HG03378 (cell line): ENCODE measurements around the gene NXPE3.
"Not testable (repeated sequence)": the region's sequence is repeated elsewhere in the genome, so short reads cannot be mapped to it uniquely, and the experiment has no call there.

Experiments used
- ATAC-seq: cut with Tn5 transposase; IDR thresholded peaks from one replicate; pipeline ENCODE4 v1.9.1; 2021; ENCODE audit warnings: mild to moderate bottlenecking, moderate library complexity; ENCODE audit not compliant: unreplicated experiment

Gene NXPE3

DNA sequence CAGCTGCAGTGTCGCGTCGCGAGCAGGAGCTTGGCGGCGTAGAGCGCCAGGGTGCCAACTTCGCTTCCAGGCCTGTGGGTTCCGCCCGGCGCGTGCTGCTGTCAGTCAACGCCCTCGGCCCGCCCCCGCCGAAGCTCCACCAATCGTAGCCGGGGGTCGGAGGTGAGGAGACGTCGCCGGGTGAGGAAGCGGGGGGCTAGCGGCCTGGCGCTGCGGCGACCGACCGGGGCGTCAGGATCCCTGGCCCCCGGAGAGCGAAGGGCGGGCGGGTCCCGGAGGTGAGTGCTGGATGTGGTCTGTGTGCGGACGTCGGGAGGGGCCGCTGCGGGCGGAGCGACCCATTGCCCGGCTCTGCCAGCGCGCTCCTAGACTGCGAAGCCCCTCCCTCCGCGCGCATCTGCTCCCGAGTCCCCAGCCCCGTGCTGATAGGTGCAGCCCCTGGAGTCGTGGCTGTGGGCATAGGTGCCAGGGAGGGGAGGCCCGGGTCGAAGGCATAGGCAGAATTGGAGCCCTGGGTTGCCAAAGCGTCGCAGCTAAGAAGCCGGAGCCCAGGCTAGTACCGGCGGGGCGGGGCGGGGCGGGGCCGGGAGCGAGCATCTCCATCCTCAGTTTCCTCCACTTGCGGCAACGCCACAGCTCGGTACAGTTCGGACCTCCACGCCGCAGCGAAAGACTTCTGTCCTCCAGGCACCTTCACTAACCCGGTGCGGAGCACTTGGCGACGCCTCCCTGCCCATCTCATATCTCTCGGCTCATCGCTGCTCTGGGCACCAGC lies at the start of gene NXPE3:
NXPE3 (plus strand) TSS at position 165 of the 775 bp plus-strand sequence. CDS start 6,386 bp downstream, outside the sequence.
- peak; percentile 92 for ATAC-seq

DNA sequence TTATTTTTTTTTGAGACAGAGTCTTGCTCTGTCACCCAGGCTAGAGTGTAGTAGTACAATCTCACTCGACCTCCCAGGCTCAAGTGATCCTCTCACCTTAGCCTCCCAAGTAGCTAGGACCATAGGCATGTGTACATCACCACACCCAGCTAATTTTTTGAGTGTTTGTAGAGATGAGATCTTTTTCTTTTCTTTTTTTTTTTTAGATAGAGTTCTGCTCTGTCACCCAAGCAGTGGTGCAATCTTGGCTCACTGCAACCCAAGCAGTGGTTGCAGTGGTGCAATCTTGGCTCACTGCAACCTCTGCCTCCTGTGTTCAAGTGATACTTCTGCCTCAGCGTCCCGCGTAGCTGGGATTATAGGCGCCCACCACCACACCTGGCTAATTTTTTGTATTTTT lies 49.4 kb upstream of the NXPE3 start:
- ATAC-seq, result no peak

DNA sequence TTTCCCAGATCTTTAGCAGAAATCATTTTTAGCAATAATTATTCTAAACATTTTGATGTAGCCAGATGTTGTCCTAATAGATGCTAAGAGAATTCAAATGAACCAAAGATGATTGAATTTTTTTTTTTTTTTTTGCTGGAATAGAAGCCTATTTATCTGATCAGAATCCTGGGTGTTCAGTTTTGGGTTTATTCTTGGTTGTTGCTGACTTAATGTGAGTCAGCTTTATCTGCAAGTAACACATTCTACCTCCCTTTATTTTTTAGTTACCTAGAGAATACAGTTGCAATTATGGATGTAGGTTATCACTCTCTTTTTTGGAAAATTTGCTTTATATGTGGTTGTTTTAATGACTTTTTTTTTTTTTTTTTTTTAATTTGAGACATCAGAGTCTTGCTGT lies 48.2 kb upstream of the NXPE3 start:
- no peak for ATAC-seq

DNA sequence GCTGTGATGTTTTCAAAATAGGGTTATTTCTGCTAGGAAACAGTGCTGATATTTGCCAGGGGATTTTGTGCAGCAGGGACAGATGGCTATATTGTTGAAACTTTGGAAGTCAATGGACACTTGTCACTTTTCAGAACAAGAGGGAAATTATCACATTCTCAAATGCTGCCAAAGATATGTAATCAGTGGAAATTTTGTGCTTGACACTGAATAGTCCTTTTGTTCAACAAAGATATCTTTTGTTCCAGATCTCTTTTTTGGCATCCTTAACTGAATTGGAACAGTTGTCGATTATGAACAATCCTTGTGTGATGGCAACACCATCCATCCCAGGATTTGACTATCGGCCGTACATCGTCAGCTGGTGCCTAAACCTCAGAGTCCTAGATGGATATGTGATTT lies 46.8 kb upstream of the NXPE3 start:
- no peak for ATAC-seq

DNA sequence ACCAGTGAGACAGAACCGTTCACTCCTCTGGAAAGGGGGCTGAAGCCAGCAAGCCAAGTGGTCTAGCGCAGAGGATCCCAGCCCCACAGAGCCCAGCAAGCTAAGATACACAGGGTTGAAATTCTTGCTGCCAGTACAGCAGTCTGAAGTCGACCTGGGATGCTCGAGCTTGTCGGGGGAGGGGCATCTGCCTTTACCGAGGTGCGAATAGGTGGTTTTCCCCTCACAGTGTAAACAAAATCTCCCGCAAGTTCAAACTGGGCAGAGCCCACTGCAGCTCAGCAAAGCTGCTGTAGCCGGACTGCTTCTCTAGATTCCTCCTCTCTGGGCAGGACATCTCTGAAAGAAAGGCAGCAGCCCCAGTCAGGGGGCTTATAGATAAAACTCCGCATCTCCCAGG lies 43.2 kb upstream of the NXPE3 start:
- ATAC-seq, result no peak

GRCh38 chr3:101741914-101742313 lies 37.1 kb upstream of the NXPE3 start:
- not testable (repeated sequence) for ATAC-seq

DNA sequence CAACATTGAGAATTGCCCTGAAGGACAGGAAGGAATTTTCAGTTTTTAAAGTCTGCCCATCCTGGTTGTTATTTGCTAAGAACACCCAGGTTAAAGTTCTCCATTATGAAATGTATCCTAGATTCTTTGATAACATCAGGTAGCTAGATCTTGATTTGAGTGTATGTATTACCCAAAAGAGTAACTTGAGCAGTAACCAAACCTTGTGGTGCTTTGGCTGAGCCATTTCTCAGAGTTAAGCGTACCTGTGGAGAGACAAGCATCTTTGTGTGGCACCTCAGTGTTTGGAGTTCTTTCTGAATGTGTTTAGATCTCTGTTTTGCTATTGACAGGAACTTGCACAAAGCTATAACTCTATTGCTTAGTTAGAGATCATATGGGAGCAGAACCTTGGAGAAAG lies 34.2 kb upstream of the NXPE3 start:
- ATAC-seq, result no peak

- not testable (repeated sequence) for ATAC-seq
Observed at GRCh38 chr3:101745934-101746333, 33.1 kb upstream of the NXPE3 start.

DNA sequence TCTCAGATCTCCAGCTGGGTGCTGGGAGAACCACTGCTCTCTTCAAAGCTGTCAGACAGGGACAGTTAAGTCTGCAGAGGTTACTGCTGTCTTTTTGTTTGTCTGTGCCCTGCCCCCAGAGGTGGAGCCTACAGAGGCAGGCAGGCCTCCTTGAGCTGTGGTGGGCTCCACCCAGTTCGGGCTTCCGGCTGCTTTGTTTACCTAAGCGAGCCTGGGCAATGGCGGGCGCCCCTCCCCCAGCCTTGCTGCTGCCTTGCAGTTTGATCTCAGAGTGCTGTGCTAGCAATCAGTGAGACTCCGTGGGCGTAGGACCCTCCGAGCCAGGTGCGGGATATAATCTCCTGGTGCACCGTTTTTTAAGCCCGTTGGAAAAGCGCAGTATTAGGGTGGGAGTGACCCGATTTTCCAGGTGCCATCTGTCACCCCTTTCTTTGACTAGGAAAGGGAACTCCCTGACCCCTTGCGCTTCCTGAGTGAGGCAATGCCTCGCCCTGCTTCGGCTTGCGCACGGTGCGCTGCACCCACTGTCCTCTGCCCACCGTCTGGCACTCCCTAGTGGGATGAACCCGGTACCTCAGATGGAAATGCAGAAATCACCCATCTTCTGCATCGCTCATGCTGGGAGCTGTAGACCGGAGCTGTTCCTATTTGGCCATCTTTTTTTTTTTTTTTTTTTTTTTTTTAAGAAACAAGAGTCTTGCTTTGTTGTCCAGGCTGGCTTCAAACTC lies 25.5 kb upstream of the NXPE3 start:
- not testable (repeated sequence) for ATAC-seq

- ATAC-seq, result no peak
Observed at GRCh38 chr3:101758224-101758623, 20.8 kb upstream of the NXPE3 start.

- ATAC-seq, result no peak
Observed at GRCh38 chr3:101762041-101762646, 16.9 kb upstream of the NXPE3 start.

DNA sequence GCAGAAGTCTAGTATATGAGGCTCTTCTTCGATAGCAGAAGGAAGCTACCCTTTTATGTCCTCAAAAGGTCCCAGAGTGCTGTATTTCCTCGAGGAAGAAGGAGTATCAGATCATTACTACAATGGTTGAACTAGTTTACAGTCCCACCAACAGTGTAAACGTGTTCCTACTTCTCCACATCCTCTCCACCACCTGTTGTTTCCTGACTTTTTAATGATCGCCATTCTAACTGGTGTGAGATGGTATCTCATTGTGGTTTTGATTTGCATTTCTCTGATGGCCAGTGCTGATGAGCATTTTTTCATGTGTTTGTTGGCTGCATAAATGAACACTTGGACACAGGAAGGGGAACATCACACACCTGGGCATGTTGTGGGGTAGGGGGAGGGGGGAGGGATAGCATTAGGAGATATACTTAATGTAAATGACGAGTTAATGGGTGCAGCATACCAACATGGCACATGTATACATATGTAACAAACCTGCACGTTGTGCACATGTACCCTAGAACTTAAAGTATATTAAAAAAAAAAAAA lies 1.2 kb upstream of the NXPE3 start:
- ATAC-seq, result not testable (repeated sequence)

DNA sequence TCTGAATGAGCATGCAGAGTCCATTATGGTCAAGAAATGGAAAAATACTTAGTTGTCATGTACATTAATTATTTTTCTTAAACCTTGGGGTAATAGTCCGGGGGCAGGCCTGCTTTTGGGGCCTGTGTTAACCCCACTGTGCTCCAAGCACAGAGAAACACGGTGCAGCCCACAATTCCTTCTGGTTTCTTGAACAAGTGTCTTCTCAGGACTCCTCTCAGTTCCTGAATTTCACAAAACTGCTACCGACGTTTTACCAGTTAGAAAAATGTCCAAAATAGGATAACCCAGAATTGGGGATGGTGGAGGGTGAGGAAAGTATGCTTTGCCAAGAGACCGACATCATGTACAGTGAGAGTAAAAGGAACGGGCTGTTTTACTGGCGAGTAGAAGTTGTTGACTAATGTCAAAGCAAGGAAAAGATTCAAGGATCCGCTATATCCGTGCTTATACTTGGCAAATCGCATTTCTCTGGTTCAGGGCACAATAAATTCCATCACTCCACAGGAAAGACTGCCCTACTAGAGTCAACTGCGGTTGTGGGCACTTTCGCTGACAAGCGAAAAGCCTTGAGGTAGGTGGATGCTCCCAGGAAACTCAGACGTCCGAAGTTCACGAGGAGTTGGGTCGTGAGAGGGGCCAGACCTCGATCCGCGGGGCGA lies 495 bp upstream of the NXPE3 start:
- peak; percentile 20 for ATAC-seq

DNA sequence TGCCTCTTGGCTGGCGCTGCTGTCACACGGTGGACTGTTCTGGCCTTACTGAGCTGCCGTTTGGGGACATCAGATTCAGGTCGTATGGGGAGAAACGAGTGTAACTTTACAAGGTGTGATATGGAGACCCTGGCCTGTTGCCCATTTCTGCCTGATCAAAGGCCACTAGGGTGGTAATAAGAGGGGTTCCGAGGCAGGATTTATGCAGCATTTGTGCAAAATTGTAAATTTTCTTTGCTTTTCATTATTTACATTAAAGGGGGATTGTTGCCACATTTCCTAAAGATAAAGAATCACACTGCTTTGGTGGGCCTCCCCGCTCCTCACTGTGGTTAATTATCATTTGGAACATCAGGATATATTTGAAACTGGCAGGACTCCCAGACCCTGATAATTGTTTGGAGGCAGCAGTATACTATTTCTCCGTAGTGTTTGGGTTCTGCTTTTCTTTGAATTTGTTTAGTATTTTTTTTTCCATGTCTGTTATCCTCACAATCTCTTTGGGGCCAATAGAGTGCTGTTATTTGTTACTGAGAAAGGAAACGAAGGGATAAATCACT lies 891 bp downstream of the NXPE3 start:
- ATAC-seq, result no peak

DNA sequence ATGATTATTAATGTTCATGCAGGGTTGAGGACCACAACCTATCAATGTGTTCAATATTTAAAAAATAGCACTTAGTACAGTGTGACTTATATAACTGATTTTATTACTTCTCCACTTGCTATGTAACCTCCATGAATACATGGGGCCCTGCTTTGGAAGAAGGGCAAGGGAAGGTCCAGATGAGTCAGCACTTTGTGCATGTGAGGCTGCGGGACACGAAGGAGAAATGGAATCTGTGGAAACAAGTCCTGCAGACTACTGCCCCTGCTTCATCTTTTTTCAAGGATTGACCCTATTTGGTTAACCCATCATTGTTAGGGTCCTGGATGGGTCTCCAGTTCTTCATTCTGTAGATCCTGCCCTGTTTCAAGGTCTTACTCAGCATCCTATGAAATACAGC lies 1.6 kb downstream of the NXPE3 start:
- no peak for ATAC-seq

DNA sequence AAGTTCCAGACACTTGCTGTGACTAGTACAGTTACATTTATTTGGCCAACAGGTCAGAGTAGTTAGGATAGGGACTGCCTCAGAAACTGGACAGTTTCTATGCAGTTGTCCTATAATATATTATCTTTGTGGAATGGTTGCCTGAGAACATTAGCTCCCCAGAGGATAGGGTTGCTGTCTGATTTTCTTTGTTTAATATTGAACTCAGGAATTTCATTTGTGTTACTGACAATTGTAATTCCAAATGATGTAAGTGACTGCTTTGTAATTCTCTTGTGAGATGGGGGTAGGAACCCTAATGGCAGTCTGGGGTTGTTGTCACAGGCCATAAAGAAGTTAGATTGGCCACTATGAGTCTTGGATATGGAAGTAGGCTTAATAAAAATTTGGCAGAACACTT lies 2.2 kb downstream of the NXPE3 start:
- no peak for ATAC-seq

GRCh38 chr3:101784855-101785613 lies 6.0 kb downstream of the NXPE3 start:
- no peak for ATAC-seq

DNA sequence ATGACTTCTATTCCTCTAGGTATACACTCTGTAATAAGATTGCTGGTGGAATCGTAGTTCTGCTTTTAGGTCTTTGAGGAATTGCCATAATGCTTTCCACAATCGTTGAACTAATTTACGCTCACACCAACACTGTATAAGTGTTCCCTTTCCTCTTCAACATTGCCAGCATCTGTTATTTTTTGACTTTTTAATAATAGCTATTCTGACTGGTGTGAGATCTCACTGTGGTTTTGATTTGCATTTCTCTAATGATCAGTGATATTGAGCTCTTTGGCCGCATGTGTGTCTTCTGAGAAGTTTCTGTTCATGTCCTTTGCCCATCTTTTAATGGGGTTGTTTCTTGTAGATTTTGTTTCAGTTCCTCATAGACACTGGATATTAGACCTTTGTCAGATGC lies 12.8 kb downstream of the NXPE3 start:
- ATAC-seq, result peak; percentile 98

DNA sequence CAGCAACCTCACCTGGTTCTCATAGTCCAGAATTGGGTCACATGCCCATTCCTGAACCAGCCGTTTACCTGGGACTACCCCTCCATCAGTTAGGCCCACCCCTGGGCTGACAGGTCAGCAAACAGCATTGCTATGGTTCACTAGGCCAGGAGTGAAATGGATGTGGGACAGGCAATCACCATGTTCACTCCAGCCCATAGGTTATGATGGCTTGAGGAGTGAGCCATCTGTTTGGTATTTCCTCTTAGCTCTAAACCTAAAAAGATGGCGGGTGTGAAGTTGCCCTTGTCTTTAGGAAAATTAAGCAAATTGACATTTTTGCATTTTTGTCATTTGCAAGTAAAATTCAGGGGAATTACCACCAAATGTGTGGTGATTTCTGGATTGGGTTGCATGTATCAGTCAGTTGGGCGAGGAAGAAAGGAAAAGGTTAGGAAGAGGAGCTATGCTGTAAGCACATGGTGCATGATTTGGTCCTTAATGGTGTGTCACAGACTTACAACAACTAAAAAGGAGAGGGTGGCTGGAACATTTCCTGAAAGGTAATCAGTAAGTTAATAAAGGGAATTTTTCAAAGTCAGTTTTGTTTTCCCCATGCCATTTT lies 17.2 kb downstream of the NXPE3 start:
- ATAC-seq, result no peak

GRCh38 chr3:101801174-101801573 lies 22.2 kb downstream of the NXPE3 start:
- ATAC-seq, result no peak
